HCT116 (cell line): ENCODE results near the gene FAM13C.

Source experiments
- CTCF ChIP-seq, 3 experiments: fragments of 200-600 bp in 1 of 3; sonication (generic) in 1 of 3; IDR thresholded peaks in 2 of 3; conservative IDR thresholded peaks in 1 of 3; 2 replicates each; pipeline ENCODE4 v1.5.1; 2012 to 2017; ENCODE audit warnings: low read depth in 2 of 3, low read length in 2 of 3, antibody characterized with exemption in 1 of 3, borderline replicate concordance in 1 of 3, control low read depth in 1 of 3, mild to moderate bottlenecking in 1 of 3, mixed read lengths in 1 of 3, mixed run types in 1 of 3, moderate library complexity in 1 of 3; ENCODE audit not compliant: insufficient read depth in 1 of 3
- EZH2 ChIP-seq: fragments of 200-600 bp; sonication (generic); IDR thresholded peaks from 2 replicates; pipeline ENCODE4 v1.6.1; 2017; ENCODE audit warnings: antibody characterized with exemption, mixed run types
- JUND ChIP-seq: IDR thresholded peaks from 2 replicates; pipeline ENCODE4 v1.6.1; 2012

- TF ChIP-seq CTCF (IDR thresholded peaks at IDR 0.05 in 2 of 3, conservative IDR thresholded peaks at IDR 0.05 in 1 of 3; ENCODE audit: borderline replicate concordance in 1 of 3, insufficient read depth in 1 of 3, low read depth in 2 of 3, low read length in 2 of 3) (no peak), EZH2 (no peak), JUND (no peak)
Observed at GRCh38 chr10:59382831-59383295, 20.5 kb upstream of the FAM13C start.
